Activated gamma-delta T cell treated with Interleukin-2 at 50 U/mL for 16 hours (primary cell): ENCODE data around the gene CD28.

Experiments used
- DNase-seq: peaks from one replicate; pipeline ENCODE4 v3.0.0-alpha.2; 2020

Gene CD28

GRCh38 chr2:203706403-203706802 is at the start of gene CD28:
Gene CD28 (plus strand): TSS chr2:203706639. CDS start chr2:203706697, 58 bp downstream.
- DNase-seq: peak; percentile 86

DNA sequence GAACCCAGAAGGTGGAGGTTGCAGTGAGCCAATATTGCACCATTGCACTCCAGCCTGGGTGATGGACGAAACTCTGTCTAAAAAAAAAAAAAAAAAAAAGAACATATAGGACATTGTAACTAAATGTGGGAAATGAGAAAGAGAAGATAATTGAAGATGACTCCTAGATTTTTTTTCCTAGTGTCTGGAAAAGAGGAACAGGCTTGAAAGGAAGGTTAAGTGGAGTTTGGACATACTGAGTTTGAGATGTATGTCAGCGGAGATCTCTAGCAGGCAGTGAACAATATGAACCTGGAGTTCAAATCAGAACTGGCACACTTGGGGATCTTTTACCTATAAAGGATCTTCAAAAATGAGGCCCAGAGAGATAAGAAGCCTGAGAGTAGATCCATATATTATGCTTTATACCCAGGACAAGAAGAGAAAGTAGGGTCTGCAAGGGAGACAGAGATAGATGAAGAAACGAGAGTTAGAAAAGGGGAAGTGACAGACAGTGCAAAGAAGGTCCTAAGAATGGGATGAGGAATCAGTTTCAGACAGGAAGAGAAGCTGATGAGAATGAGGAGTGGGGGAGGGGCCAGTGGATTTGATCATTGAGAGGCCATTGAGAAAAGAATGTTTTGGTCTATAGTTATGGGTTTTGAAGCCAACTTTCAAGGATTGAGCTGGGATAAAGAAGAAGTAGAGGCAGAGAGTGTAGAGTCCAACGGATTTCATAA is 46.9 kb upstream of the CD28 start:
- DNase-seq: no peak

DNA sequence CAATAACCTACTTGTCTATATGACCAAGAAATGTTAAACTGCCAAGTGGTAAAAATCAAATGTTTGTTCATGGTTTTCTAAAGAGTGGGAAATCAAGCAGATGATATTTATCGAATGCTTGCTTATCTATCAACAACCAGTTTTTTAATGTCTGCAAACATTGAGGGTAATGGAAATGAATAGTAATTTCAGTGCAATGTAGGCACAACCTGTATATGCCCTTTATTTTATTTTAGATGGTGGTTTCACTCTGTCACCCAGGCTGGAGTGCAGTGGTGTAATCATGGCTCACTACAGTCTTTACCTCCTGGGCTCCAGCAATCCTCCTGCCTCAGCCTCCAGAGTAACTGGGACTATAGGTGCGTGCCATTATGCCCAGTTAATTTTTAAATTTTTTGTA is 46.0 kb upstream of the CD28 start:
- DNase-seq: no peak

DNA sequence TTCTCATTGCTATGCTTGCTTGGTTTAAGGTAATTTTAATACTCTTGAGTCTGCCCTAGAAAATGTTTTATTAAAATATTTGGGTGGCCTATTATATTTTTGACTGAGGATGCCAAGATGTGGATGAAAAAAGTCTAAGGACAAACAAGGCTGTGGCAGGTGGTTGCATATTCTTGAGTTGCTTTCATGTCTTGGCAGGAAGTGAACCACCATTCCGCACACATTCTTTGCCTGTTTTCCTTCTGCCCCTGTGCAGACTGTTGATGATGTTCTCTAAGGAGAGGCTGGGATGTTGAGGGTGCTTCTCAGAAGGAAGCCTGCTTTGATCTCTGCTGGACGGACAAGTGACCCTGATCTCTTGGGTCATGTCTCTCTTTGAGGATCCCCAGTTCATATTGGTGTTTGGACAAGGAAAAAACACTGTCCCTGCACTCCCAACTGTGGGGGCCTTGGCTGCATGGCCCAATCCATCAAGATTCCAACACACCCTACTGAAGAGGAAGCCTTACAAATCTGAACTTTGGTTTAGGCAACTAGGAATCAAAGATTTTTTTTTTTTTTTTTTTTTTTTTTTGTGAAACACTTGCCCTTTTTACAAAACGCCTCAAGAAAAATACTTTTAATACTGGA is 45.0 kb upstream of the CD28 start:
- DNase-seq: no peak

DNA sequence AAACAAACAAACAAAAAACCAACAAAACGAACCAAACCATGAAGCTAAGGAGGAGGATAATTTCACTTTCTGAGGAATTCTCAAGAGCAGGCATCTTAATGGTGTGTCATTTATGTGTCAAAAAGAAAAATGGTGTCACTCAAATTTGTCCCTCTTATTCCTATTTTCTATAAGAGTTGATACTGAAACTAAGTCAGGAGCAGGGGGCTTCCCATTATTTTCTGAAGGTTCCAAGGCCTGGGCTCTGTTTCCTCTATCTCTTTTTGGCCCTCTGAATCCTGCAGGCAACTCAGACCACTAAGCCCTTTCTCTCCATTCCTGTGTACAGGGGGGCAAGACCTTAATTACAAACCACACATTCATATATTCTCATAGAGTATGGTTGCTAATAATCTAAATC is 44.0 kb upstream of the CD28 start:
- no peak for DNase-seq

DNA sequence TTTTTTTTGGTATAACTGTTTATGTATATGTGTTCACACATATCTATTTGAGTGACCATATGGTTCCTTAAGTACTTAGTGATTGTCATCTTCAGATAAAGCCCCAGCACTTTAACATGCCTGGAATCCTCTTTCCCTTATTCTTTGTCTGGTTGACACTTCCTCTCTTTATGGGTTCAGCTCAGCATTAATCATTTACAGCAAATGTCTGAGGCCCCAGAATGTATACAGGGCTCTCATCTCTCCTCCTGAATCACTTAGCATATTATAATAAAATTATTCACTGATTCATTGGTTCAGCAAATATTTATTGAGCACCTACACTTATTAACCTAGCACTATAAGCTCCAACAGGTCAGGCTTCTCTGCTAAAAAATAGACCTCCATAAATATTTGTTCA is 43.5 kb upstream of the CD28 start:
- DNase-seq: no peak

GRCh38 chr2:203664029-203664755 is 42.2 kb upstream of the CD28 start:
- DNase-seq: no peak

DNA sequence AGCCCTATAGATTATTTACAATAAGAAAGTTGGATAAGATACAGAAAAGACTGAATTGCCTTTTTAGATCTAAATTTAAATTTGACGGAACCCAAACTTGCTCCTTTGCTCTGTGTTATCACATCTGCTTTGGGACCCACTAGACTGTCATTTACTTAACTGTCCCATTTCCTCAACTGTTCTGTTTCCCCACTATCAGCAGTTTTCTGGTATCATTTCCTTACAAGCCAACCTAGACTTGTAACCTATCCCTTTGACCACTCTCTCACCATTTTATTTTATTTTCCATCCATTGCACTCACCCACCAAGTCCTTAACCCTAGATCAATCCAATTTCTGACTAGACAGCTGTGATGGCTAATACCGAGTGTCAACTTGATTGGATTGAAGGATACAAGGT is 38.6 kb upstream of the CD28 start:
- no peak for DNase-seq

- DNase-seq: no peak
Measured at GRCh38 chr2:203669820-203670219, 36.6 kb upstream of the CD28 start.

DNA sequence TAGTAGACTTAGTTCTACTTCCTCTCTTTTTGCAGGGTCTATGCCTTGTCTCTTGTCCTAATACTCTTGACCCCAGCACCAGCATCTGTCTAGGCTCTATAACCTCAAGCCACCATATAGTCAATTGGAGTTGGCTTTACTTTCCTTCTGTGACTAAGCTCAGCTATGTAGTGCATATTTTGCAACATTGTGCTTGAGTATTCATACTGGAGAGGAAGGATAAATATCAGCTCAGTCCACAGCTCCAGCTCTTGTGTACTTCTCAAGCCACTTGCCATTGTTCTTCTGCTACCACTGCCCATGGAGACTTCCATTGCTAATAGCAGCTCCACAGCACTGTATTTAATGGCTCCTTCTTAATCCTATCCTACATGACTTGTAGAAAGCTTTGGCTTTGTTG is 35.5 kb upstream of the CD28 start:
- DNase-seq: no peak

DNA sequence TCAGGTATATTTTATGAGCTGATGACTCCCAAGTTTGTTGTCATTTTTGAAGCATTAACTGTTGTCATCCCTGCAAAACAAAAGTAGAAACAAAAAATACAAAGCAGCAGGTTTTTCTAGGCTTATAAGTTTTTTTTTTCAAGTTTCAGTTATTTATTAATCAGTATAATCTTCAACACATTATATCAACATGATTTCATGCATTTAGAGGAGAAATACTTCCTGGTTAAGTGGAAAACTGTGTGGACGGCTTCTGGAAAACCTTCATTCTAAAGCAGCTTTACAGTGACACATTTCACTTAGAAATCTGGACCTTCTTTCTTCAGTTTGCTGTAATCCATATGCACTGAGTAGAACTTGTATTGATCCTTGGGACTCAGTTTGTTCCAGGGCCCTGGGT is 34.6 kb upstream of the CD28 start:
- DNase-seq: no peak

- no peak for DNase-seq
Measured at GRCh38 chr2:203672856-203673255, 33.6 kb upstream of the CD28 start.

GRCh38 chr2:203673933-203674332 is 32.5 kb upstream of the CD28 start:
- DNase-seq: peak; percentile 6

GRCh38 chr2:203675086-203675485 is 31.4 kb upstream of the CD28 start:
- no peak for DNase-seq

DNA sequence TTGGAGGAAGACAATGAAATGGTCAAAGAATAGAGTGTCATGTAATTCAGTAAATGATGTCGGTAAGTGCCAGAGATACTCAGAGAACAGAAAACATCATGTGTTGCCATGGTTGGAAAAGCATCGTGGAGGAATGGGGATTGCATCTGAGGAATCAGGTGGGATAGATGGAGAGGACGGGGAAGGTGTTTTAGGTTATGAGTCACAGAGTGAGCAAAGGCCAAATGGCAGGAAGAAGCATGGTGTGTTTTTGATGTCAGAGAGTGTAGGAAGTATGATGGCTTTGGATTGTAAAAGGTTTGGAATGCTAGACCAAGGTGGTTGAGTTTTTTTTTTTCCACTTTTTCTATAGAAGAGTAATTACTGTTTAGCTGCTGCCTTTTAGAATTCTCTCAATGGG is 27.5 kb upstream of the CD28 start:
- DNase-seq: no peak

DNA sequence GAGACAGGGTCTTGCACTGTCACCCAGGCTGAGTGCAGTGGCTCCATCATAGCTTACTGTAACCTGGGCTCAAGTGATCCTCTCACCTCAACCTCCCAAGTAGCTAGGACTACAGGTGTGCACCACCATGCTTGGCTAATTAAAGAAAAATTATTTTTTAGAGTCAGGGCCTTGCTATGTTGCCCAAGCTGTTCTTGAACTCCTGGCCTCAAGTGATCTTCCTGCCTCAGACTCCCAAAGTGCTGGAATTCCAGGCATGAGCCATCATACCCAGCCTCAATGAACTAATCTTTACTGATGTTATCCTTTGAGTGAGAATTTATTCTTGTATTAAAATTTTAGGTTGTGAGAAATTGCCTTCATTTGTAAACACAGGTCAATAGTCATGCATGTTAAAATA is 27.0 kb upstream of the CD28 start:
- DNase-seq: no peak

DNA sequence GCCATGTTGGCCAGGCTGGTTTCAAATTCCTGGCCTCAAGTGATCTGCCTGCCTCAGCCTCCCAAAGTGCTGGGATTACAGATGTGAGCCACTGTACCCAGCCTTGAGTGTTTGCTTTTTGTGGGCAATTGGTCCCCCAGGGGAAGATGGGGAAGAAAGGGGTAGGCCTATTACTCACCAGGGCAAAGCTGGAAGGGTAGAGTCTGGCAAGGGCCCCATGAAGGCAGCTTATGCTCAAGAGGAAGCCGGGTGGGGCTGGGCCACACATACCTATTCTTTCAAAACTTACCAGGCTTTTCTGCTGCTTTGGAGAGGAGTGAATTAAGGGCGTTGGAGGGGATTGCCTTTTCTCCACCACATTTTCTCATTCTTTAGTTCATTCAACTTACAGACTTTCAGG is 24.5 kb upstream of the CD28 start:
- no peak for DNase-seq

DNA sequence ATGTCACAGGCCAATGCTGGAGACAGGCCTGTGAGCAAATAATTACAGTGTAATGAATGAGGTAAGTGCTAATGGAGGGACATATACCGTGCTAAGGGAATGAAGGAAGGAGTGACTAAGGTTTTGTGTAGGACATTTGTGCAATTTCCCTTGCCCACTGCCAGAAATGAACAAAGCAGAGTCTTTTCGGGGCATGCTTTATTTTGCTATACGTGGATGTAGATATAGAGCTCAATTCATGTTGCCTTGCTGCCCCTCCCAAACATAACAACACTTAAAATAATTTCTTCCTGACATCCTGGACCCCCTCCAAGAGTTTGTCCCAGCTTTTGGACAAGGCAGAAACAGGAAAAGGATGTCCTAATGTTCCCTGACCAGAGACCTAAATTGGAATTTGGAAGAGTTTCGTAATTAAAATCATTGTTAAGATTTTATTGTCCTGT is 23.7 kb upstream of the CD28 start:
- no peak for DNase-seq

DNA sequence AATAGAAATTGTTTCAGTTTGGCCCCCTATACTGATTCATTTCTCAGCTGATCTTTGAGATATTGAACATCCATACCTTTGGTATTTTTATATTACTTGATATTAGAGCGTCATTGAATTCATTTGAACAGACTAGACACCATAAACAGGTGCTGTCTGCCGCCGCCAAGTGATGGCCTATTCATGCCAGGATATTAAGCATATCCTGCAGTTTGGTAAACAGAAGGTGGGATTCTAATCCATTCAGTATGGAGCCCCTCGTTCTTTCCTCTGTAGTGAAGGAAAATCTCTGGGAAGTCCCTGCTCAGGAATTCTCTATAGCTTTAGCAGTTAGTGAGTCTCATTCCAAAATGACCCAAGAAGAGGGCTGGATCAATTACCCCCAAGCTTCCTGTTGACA is 23.0 kb upstream of the CD28 start:
- no peak for DNase-seq

- no peak for DNase-seq
Measured at GRCh38 chr2:203683932-203684556, 22.4 kb upstream of the CD28 start.

DNA sequence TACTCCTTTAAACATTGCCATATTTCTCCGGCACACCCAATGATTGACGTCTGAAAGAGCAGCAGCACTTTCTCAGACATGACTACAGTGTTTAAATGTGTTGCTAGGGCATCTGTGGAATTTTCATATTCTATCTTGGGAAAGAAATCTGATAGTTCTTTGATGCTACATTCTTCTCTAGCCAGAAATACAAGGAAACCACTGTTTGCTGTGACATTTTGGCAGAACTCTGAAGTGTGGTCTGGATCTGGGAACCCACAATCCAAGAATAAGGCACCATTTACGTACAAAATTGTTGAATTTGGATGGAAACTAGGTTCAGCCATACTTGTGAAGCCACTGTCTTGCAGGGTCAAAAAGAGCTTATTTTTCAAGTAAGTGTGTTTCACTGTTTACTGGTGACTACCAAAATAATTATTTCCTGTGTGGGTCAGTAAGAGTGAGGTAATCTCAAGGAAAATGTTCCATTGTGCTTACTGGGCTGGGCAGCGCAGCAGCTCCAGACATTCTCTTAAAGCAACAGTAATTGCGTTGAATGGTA is 21.3 kb upstream of the CD28 start:
- DNase-seq: no peak

GRCh38 chr2:203685789-203686420 is 20.5 kb upstream of the CD28 start:
- DNase-seq: no peak

- DNase-seq: no peak
Measured at GRCh38 chr2:203687165-203687564, 19.3 kb upstream of the CD28 start.
